GM21360 (cell line): ENCODE measurements around the gene RSPO3.

Source experiments
- ATAC-seq: cut with Tn5 transposase; IDR thresholded peaks from one replicate; pipeline ENCODE4 v1.9.1; 2021; ENCODE audit warnings: mild to moderate bottlenecking, moderate library complexity; ENCODE audit not compliant: unreplicated experiment

Gene RSPO3

GRCh38 chr6:127111526-127111925, 6.9 kb upstream of the RSPO3 start:
- ATAC-seq, result no peak

GRCh38 chr6:127114214-127114760, 4.2 kb upstream of the RSPO3 start:
- no peak for ATAC-seq

GRCh38 chr6:127115084-127115655, 3.3 kb upstream of the RSPO3 start:
- ATAC-seq, result no peak

- no peak for ATAC-seq
These were observed 2.7 kb upstream of the RSPO3 start for GRCh38 chr6:127115746-127116145.

- no peak for ATAC-seq
These were observed 533 bp upstream of the RSPO3 start for GRCh38 chr6:127117979-127118297.

GRCh38 chr6:127119102-127120022, 891 bp downstream of the RSPO3 start:
- ATAC-seq, result peak; percentile 48

- ATAC-seq, result no peak
These were observed 1.7 kb downstream of the RSPO3 start for GRCh38 chr6:127120023-127120786.

GRCh38 chr6:127120787-127121636, 2.5 kb downstream of the RSPO3 start:
- ATAC-seq, result peak; percentile 88

- ATAC-seq, result no peak
These were observed 3.1 kb downstream of the RSPO3 start for GRCh38 chr6:127121637-127121960.

GRCh38 chr6:127124172-127124571, 5.7 kb downstream of the RSPO3 start:
- no peak for ATAC-seq

- ATAC-seq, result no peak
These were observed 6.2 kb downstream of the RSPO3 start for GRCh38 chr6:127124680-127125079.

- no peak for ATAC-seq
These were observed 9.6 kb downstream of the RSPO3 start for GRCh38 chr6:127128066-127128465.

GRCh38 chr6:127129251-127129650, 10.8 kb downstream of the RSPO3 start:
- no peak for ATAC-seq

- ATAC-seq, result no peak
These were observed 12.8 kb downstream of the RSPO3 start for GRCh38 chr6:127131275-127131674.

GRCh38 chr6:127131772-127132376, 13.4 kb downstream of the RSPO3 start:
- no peak for ATAC-seq

- ATAC-seq, result no peak
These were observed 15.7 kb downstream of the RSPO3 start for GRCh38 chr6:127134136-127134535.

GRCh38 chr6:127136786-127137185, 18.3 kb downstream of the RSPO3 start:
- ATAC-seq, result no peak

GRCh38 chr6:127146932-127147331, 28.5 kb downstream of the RSPO3 start:
- no peak for ATAC-seq

- no peak for ATAC-seq
These were observed 29.1 kb downstream of the RSPO3 start for GRCh38 chr6:127147534-127147933.

- no peak for ATAC-seq
These were observed 30.0 kb downstream of the RSPO3 start for GRCh38 chr6:127148511-127148910.
